ENCODE measurements around the gene AOC2. TPM values are rescaled to one million over a fixed set of nuclear protein-coding genes. Genes with fewer than 3 reads are reported as not detected.
"Not testable (repeated sequence)": the region's sequence is repeated elsewhere in the genome, so short reads cannot be mapped to it uniquely, and the experiment has no call there.

The AOC2 gene
- total RNA-seq, 1 donor from 2014 or later: 1.6 TPM

GRCh38 chr17:42850954-42851353 is 6.6 kb downstream of the AOC2 start, which contains the start of gene AOC3:
TSS of gene AOC3 (plus strand) at chr17:42851199. CDS start at chr17:42851344, 145 bp downstream.
- peak; percentile 63 for DNase-seq (ENCODE audit: low spot score)
- peak; percentile 68 for ATAC-seq
- intact Hi-C loops (cut with DNase I): no loop called here

GRCh38 chr17:42851371-42852240 is 7.2 kb downstream of the AOC2 start:
- intact Hi-C loops (cut with DNase I): not testable (repeated sequence)
- peak; percentile 7 for ATAC-seq
- DNase-seq (ENCODE audit: low spot score): peak; percentile 41

GRCh38 chr17:42852351-42852750 is 8.0 kb downstream of the AOC2 start:
- intact Hi-C loops (cut with DNase I): no loop called here
- no peak for ATAC-seq
- peak; percentile 49 for DNase-seq (ENCODE audit: low spot score)

GRCh38 chr17:42853004-42853403 is 8.6 kb downstream of the AOC2 start:
- peak; percentile 46 for DNase-seq (ENCODE audit: low spot score)
- no peak for ATAC-seq
- intact Hi-C loops (cut with DNase I): no loop called here

GRCh38 chr17:42853597-42853967 is 9.2 kb downstream of the AOC2 start:
- intact Hi-C loops (cut with DNase I): no loop called here
- ATAC-seq (no peak), DNase-seq (ENCODE audit: low spot score) (peak; percentile 21)

- intact Hi-C loops (cut with DNase I): no loop called here
- DNase-seq (ENCODE audit: low spot score): peak; percentile 45
- ATAC-seq: no peak
These were observed 9.8 kb downstream of the AOC2 start for GRCh38 chr17:42853968-42854790.

- intact Hi-C loops (cut with DNase I): no loop called here
- DNase-seq (ENCODE audit: low spot score) (peak; percentile 47), ATAC-seq (no peak)
These were observed 10.7 kb downstream of the AOC2 start for GRCh38 chr17:42855048-42855596.

GRCh38 chr17:42856093-42856492 is 11.7 kb downstream of the AOC2 start:
- intact Hi-C loops (cut with DNase I); DNase-seq (ENCODE audit: low spot score); ATAC-seq: not testable (repeated sequence)

- intact Hi-C loops (cut with DNase I); ATAC-seq; DNase-seq (ENCODE audit: low spot score): not testable (repeated sequence)
These were observed 12.1 kb downstream of the AOC2 start for GRCh38 chr17:42856516-42856915.

GRCh38 chr17:42857389-42857788 is 13.0 kb downstream of the AOC2 start:
- DNase-seq (ENCODE audit: low spot score) (no peak), ATAC-seq (no peak)
- intact Hi-C loops (cut with DNase I): no loop called here

- ATAC-seq (no peak), DNase-seq (ENCODE audit: low spot score) (no peak)
- intact Hi-C loops (cut with DNase I): no loop called here
These were observed 21.3 kb downstream of the AOC2 start for GRCh38 chr17:42865638-42866094.

- DNase-seq (ENCODE audit: low spot score): no peak
- ATAC-seq: no peak
- intact Hi-C loops (cut with DNase I): no loop called here
These were observed 21.8 kb downstream of the AOC2 start for GRCh38 chr17:42866216-42866615.

- intact Hi-C loops (cut with DNase I): no loop called here
- no peak for ATAC-seq
- no peak for DNase-seq (ENCODE audit: low spot score)
These were observed 22.5 kb downstream of the AOC2 start for GRCh38 chr17:42866631-42867575.

- DNase-seq (ENCODE audit: low spot score); intact Hi-C loops (cut with DNase I); ATAC-seq: not testable (repeated sequence)
These were observed 23.4 kb downstream of the AOC2 start for GRCh38 chr17:42867694-42868261.

GRCh38 chr17:42868338-42868737 is 24.0 kb downstream of the AOC2 start:
- ATAC-seq: no peak
- no peak for DNase-seq (ENCODE audit: low spot score)
- intact Hi-C loops (cut with DNase I): no loop called here

GRCh38 chr17:42871647-42872046 is 27.3 kb downstream of the AOC2 start:
- DNase-seq (ENCODE audit: low spot score): no peak
- intact Hi-C loops (cut with DNase I): no loop called here
- no peak for ATAC-seq

GRCh38 chr17:42872251-42872965 is 28.0 kb downstream of the AOC2 start:
- ATAC-seq (no peak), DNase-seq (ENCODE audit: low spot score) (no peak)
- intact Hi-C loops (cut with DNase I): no loop called here

All from sciatic nerve (tissue), 2 donors.